A673 (cell line): ENCODE results near the gene GGT1. TPM values are rescaled to one million over a fixed set of nuclear protein-coding genes. Genes with fewer than 3 reads are reported as not detected.

Experiments used
- BruUV-seq: library from RNA; stranded (reverse); fragments of 400-500 nt; replicated peaks from 2 replicates; lab custom pipeline; 2021; lab: Mats Ljungman, UMichigan
- CTCF ChIA-PET: fragments of 300-600 bp; sonication (Branson Sonifier 250); formaldehyde crosslinking; loops from one replicate; lab custom pipeline; 2022; ENCODE audit warnings: antibody characterized with exemption; lab: Charles Lee
- POLR2A ChIA-PET: fragments of 300-600 bp; sonication (Branson Sonifier 250); formaldehyde crosslinking; loops from one replicate; lab custom pipeline; 2022; ENCODE audit warnings: antibody characterized with exemption; ENCODE audit not compliant: low non-redundant PET; lab: Charles Lee
- DNase-seq: peaks from one replicate; pipeline ENCODE4 v3.0.0-alpha.2; 2015; ENCODE audit warnings: low spot score
- H3K27ac ChIP-seq: fragments of 200-600 bp; sonication (generic); 2 replicates; pipeline ENCODE4 v1.5.1; 2016; ENCODE audit warnings: mixed run types, low read depth, mild to moderate bottlenecking, mixed read lengths, antibody characterized with exemption, low read length; ENCODE audit not compliant: poor library complexity, severe bottlenecking
- H3K27me3 ChIP-seq: fragments of 200-600 bp; sonication (generic); replicated peaks from 2 replicates; pipeline ENCODE4 v1.6.1; 2017; ENCODE audit warnings: mixed run types, low read depth, mild to moderate bottlenecking, mixed read lengths, antibody characterized with exemption, low read length; ENCODE audit not compliant: insufficient read depth, poor library complexity
- H3K36me3 ChIP-seq: fragments of 200-600 bp; sonication (generic); 2 replicates; pipeline ENCODE4 v1.6.1; 2016; ENCODE audit warnings: mixed run types, mild to moderate bottlenecking, mixed read lengths, antibody characterized with exemption, low read length; ENCODE audit not compliant: insufficient read depth, poor library complexity, severe bottlenecking
- H3K4me1 ChIP-seq: fragments of 200-600 bp; sonication (generic); 2 replicates; pipeline ENCODE4 v1.6.1; 2017; ENCODE audit warnings: mixed run types, mild to moderate bottlenecking, mixed read lengths, antibody characterized with exemption, low read length; ENCODE audit not compliant: insufficient read depth, poor library complexity, severe bottlenecking
- H3K4me3 ChIP-seq: fragments of 200-600 bp; sonication (generic); 2 replicates; pipeline ENCODE4 v1.5.1; 2016; ENCODE audit warnings: low read depth, mixed run types, mild to moderate bottlenecking, mixed read lengths, low read length; ENCODE audit not compliant: poor library complexity, severe bottlenecking
- H3K9me3 ChIP-seq: fragments of 200-600 bp; sonication (generic); 2 replicates; pipeline ENCODE4 v1.6.1; 2016; ENCODE audit warnings: mixed run types, low read depth, mild to moderate bottlenecking, mixed read lengths, antibody characterized with exemption, low read length; ENCODE audit not compliant: poor library complexity, severe bottlenecking
- CTCF ChIP-seq: fragments of 300-800, 200-600 bp; sonication (generic); conservative IDR thresholded peaks from 2 replicates; pipeline ENCODE4 v1.5.1; 2017; ENCODE audit warnings: low read depth, mild to moderate bottlenecking, antibody characterized with exemption, low read length, moderate library complexity, mixed read lengths
- EZH2 ChIP-seq: fragments of 200-600 bp; sonication (generic); IDR thresholded peaks from 2 replicates; pipeline ENCODE4 v1.6.1; 2017; ENCODE audit warnings: borderline replicate concordance, low read depth, mild to moderate bottlenecking, mixed read lengths, antibody characterized with exemption, low read length; ENCODE audit not compliant: poor library complexity, severe bottlenecking
- intact Hi-C: fragments of 100-400 bp; cut with micrococcal nuclease; formaldehyde crosslinking; loops from one replicate; pipeline ENCODE4 v1.10.0; 2022; ENCODE audit not compliant: unreplicated experiment
- total RNA-seq: library from RNA; stranded (reverse); gene quantifications from 2 replicates; pipeline ENCODE4 v1.2.3, GENCODE V29; 2021

GGT1 gene
- total RNA-seq, 1 experiment from 2014 or later = 3.3 TPM

- H3K36me3 ChIP-seq = no peaks in the 10 kb centered on the region
- DNase-seq = no peak
- H3K27me3 ChIP-seq = no peaks in the 10 kb centered on the region
- H3K9me3 ChIP-seq = no peaks in the 10 kb centered on the region
- H3K27ac ChIP-seq = no peak overlapping the region
- POLR2A ChIA-PET = no interaction called here
- intact Hi-C loops = no loop called here
- CTCF ChIA-PET = no interaction called here
- no peak overlapping the region for H3K4me3 ChIP-seq
- TF ChIP-seq EZH2 = no peak
- TF ChIP-seq CTCF = no peak
- BruUV-seq = no TSS peak
- peaks cover 16% of the 10 kb centered on the region for H3K4me1 ChIP-seq
These were observed 18.1 kb upstream of the GGT1 start for GRCh38 chr22:24584871-24585411.

DNA sequence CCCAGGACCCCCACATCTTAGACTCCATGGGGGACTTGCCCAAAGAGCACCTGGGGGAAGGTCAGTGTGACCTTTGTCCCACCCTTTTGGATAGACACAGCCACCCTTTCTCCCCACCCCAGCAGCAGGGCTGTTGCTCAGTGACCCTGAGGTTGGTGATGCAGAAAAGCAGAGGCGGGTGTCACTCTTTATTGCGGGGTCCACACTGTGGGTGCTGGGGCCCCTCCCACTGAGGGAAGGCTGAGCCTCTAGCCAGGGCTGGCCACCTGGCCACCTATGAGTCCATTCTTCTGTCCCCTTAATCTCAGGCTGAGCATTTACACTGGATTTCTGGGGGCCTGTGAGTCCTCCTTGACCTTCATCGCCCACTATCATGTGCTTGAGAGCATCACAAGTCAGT is 17.5 kb upstream of the GGT1 start:
- POLR2A ChIA-PET = no interaction called here
- DNase-seq = no peak
- no peak overlapping the region for H3K4me3 ChIP-seq
- H3K4me1 ChIP-seq = peaks cover 16% of the 10 kb centered on the region
- no peak overlapping the region for H3K27ac ChIP-seq
- no TSS peak for BruUV-seq
- no peaks in the 10 kb centered on the region for H3K36me3 ChIP-seq
- no peaks in the 10 kb centered on the region for H3K9me3 ChIP-seq
- TF ChIP-seq EZH2 (no peak), CTCF (no peak)
- intact Hi-C loops = no loop called here
- no peaks in the 10 kb centered on the region for H3K27me3 ChIP-seq
- CTCF ChIA-PET = no interaction called here

DNA sequence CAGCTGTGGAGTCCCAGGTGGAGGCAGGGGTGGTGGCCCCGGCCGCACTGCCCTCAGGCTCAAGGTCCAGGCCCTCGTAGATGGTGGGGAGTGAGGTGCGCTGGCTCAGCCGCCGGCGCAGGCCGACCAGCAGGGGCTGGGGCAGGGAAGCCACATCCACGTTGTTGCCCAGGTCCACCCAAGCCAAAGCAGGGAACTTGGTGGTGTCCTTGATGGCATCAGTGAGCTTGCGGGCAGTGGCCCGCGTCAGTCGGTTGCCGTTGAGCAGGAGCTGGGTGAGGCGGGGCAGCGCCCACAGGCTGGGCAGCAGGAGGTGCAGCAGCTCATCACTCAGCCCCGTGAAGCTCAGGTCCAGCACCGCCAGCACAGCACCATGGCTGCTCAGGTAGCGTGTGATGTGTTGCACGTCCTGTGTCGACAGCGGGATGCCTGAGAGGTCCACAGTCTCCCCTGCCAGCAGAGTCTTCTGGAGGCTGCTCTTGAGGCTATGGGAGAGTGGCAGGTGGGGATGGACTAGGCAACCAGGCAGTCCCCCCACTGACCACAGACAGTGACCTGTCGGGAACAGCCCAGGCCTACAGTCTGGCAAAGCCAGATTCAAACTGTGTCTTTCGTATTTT is 17.0 kb upstream of the GGT1 start:
- CTCF ChIA-PET = no interaction called here
- TF ChIP-seq EZH2 (no peak), CTCF (no peak)

More for the DNA sequence above, 17.0 kb upstream of the GGT1 start:
- no peaks in the 10 kb centered on the region for H3K27me3 ChIP-seq
- intact Hi-C loops = no loop called here
- peaks cover 16% of the 10 kb centered on the region for H3K4me1 ChIP-seq
- BruUV-seq = no TSS peak
- H3K9me3 ChIP-seq = no peaks in the 10 kb centered on the region
- H3K27ac ChIP-seq = no peak overlapping the region
- H3K4me3 ChIP-seq = no peak overlapping the region
- H3K36me3 ChIP-seq = no peaks in the 10 kb centered on the region
- POLR2A ChIA-PET = no interaction called here
- no peak for DNase-seq
